Epidermal melanocyte (primary cell): ENCODE results near the gene CPA1.

Source experiments
- DNase-seq: peaks from one replicate; pipeline ENCODE4 v3.0.0; 2011; ENCODE audit warnings: low spot score; ENCODE audit not compliant: insufficient read length

The CPA1 gene

GRCh38 chr7:130379921-130380860 lies at the start of gene CPA1:
Gene CPA1 (plus strand): TSS chr7:130380494. CDS start chr7:130380521, 27 bp downstream.
- DNase-seq = no peak

GRCh38 chr7:130332259-130333053 lies 47.8 kb upstream of the CPA1 start:
- DNase-seq = no peak

- no peak for DNase-seq
Observed at GRCh38 chr7:130333832-130334231, 46.5 kb upstream of the CPA1 start.

- no peak for DNase-seq
Observed at GRCh38 chr7:130334274-130334673, 46.0 kb upstream of the CPA1 start.

GRCh38 chr7:130337410-130337971 lies 42.8 kb upstream of the CPA1 start:
- no peak for DNase-seq

- no peak for DNase-seq
Observed at GRCh38 chr7:130338233-130338632, 42.1 kb upstream of the CPA1 start.

GRCh38 chr7:130341882-130342281 lies 38.4 kb upstream of the CPA1 start:
- DNase-seq = no peak

- no peak for DNase-seq
Observed at GRCh38 chr7:130342701-130343380, 37.5 kb upstream of the CPA1 start.

- no peak for DNase-seq
Observed at GRCh38 chr7:130344271-130344866, 35.9 kb upstream of the CPA1 start, which contains the start of gene CPA5. Gene CPA5 (plus strand): TSS chr7:130344816. CDS start chr7:130346486, 1,670 bp downstream.

GRCh38 chr7:130345136-130345535 lies 35.2 kb upstream of the CPA1 start:
- no peak for DNase-seq

GRCh38 chr7:130345725-130346124 lies 34.6 kb upstream of the CPA1 start:
- no peak for DNase-seq

GRCh38 chr7:130346177-130346905 lies 34.0 kb upstream of the CPA1 start:
- DNase-seq = no peak

GRCh38 chr7:130346941-130347340 lies 33.4 kb upstream of the CPA1 start:
- DNase-seq = no peak

- DNase-seq = peak; percentile 50
Observed at GRCh38 chr7:130349911-130350782, 30.1 kb upstream of the CPA1 start.

- no peak for DNase-seq
Observed at GRCh38 chr7:130350945-130351790, 29.1 kb upstream of the CPA1 start.

GRCh38 chr7:130351791-130352090 lies 28.6 kb upstream of the CPA1 start:
- no peak for DNase-seq

GRCh38 chr7:130352194-130353074 lies 27.9 kb upstream of the CPA1 start:
- peak; percentile 42 for DNase-seq
